Cerebellar cortex (tissue), 1 donor: ENCODE results near the gene IL6R.
A peak's percentile ranks its signal among the peaks of the same experiment; 100 is the strongest.
"Not testable (repeated sequence)": the region's sequence is repeated elsewhere in the genome, so short reads cannot be mapped to it uniquely, and the experiment has no call there.

ENCODE experiments used
- DNase-seq: peaks from one replicate; pipeline ENCODE4 v3.0.0-alpha.2; 2015; ENCODE audit warnings: low spot score

The IL6R gene

GRCh38 chr1:154404984-154405746 lies at the start of gene IL6R:
IL6R (plus strand) TSS chr1:154405343; CDS start chr1:154405630, 287 bp downstream.
- peak; percentile 48 for DNase-seq

GRCh38 chr1:154358519-154358918 lies 46.6 kb upstream of the IL6R start:
- DNase-seq: no peak

- DNase-seq: no peak
These were observed 44.9 kb upstream of the IL6R start for GRCh38 chr1:154360288-154360687.

GRCh38 chr1:154360881-154361280 lies 44.3 kb upstream of the IL6R start:
- not testable (repeated sequence) for DNase-seq

DNA sequence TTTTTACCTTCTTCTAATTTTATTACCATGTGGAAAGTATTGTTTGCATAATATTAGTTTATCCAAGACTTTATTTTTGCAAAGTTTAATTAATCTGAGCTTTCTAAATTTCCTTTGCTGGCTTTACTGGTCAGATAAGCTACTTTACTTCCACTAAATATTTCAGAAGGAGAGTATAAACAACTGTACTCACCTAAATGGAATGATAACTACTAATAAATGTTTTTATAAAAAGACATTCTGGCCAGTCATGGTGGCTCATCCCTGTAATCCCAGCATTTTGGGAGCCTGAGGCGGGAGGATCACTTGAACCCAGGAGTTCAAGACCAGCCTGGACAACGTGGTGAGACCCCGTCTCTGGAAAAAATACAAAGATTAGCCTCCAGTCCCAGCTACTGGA lies 43.8 kb upstream of the IL6R start:
- no peak for DNase-seq

DNA sequence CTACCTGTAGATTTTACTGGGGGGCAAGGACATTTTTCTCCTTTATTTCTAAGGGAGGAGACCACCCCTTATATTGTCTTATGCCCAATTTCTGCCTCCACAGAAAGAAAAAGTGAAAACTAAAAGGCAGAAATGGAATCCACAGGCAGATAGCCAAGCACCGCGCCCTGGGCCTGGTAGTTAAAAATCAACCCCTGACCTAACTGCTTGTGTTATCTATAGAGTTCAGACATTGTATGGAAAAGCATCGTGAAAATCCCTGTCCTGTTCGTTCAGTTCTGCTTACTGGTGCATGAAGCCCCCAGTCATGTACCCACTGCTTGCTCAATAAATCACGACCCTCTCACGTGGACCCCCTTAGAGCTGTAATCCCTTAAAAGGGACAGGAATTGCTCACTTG lies 33.7 kb upstream of the IL6R start:
- no peak for DNase-seq

GRCh38 chr1:154373777-154374357 lies 31.3 kb upstream of the IL6R start:
- DNase-seq: not testable (repeated sequence)

- DNase-seq: no peak
These were observed 25.8 kb upstream of the IL6R start for GRCh38 chr1:154379301-154379700.

GRCh38 chr1:154384650-154385489 lies 20.3 kb upstream of the IL6R start:
- no peak for DNase-seq

DNA sequence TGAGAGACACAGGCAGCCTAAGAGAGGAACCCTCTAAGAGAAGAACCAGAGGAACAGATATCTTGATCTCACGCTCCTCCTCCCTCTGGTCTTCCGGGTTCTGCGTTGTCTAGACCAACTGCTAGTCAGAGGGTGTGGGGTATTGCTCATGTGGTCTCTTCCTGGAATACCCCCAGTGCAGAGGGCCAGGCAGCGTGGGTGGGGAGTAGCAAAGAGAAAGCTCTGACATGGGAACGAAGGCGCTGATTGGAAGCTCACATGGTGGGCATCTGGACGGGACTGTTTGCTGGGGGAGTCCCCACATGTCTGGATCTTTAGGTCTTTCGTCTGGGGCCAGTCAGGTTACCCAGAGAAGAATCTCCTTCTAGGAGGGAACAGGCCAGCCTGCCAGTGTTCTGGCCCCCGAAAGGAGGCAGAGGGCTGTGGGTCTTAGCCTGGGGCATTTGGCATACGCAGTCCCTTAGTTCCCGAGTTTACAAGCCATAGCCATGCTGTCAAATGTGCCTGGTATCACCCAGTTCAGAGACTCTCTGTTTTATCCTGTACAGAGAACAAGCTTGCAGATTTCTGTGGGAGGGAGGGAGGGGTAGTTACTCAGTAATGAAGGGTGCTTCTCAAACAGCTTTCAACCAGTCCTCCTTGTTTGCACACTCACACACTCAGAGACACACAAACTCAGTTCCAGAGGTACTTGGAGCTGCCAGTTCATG lies 18.3 kb upstream of the IL6R start:
- DNase-seq: no peak

DNA sequence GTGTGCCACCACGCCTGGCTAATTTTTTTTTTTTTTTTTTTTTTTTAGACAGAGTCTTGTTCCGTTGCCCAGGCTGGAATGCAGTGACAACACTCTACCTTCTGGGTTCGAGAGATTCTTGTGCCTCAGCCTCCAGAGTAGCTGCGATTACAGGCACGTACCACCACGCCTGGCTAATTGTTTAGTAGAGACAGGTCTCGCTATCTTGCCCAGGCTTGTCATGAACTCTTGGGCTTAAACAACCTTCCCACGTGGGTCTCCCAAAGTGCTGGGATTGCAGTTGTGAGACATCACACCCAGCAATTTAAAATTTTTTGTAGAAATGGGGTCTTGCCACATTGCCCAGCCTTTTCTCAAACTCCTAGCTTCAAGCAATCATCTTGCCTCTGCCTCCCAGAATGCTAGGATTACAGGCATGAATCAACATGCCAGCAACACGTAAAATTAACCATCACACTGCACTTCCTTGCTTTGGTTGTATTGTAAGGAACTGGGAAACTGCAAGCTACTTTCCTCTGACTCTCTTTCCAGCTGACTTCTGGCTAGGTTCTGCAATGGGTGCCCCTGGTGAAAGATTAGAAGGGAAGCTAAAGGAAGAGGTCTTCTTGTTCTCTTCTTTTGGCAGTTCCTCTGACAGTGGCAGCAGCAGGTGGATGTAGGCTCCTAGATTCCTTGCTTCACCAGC lies 13.9 kb upstream of the IL6R start:
- no peak for DNase-seq

- DNase-seq: no peak
These were observed 7.0 kb upstream of the IL6R start for GRCh38 chr1:154398141-154398540.

- DNase-seq: no peak
These were observed 6.5 kb upstream of the IL6R start for GRCh38 chr1:154398678-154399077.

DNA sequence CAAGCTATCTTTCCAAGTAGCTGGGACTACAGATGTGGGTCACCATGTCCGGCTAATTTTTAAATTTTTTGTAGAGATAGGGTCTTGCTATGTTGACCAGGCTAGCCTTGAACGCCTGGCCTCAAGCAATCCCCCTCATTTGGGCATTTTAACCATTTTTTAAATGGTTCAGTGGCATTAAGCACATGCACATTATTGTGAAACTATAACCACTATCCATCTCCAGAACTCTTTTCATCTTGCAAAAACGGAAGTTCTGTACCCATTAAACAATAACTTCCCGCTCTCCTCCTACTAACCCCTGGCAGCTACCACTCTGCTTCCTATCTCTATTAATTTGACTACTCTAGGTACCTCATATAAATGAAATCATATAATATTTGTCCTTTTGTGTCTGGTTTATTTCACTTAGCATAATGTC lies 4.8 kb upstream of the IL6R start:
- no peak for DNase-seq

DNA sequence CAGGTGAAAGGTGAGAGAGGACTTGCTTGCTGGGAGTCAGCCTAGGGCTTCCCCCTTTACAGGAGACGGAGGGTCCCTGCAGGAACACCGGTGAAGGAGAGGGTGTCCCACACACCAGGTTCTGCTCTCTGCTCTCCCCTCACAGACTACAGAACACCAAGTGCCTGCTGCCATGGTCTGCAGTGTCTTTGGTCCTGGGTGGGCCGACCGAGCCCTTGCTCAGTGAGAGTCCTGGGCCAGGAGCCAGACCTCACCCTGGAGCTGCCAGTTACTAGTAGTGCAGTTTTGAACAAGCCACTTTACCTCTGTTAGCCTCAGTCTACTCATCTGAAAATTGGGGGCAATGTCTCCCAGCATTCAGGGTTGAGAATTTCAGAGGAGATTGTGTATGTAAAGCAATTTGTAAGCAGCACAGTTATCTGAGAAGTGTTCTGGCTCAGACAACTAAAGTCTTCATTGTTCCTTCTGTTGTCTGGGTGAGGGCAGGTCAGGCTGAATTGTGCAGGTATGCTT lies 2.7 kb upstream of the IL6R start:
- DNase-seq: no peak

DNA sequence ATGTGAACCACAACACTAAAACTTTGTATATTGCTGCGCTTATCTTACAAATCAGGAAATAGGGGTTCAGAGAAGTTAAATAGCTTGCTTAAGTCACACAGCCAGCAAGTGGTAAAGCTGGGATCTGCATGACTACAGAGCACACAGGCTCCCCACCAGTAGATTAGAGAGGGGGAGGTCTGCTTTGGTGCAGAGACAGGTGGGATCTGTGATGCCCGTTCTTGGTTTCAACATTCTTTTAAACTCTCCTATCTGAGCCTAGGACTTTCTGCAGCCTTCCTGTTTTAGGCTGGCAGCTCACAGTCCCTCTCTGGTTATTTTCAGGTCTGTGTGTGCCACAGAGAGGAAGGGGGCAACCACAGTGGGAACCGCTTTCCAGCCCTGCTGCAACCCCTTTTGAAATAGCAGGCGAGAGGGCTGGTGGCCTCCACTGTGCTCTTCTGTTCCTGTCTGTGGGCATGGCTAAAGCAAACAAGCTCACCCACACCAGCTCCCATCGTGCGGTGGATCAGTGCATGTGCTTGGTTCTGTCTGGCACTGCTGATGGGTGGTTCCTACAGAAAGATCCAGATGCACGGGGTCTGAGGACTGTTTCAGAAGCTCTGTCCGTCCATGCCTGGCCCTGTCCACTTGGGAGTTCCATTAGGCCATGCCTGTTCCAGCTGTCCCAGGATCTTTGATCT lies 1.7 kb upstream of the IL6R start:
- no peak for DNase-seq

- DNase-seq: no peak
These were observed 1.2 kb upstream of the IL6R start for GRCh38 chr1:154403983-154404382.

GRCh38 chr1:154404511-154404931 lies 622 bp upstream of the IL6R start:
- DNase-seq: no peak

DNA sequence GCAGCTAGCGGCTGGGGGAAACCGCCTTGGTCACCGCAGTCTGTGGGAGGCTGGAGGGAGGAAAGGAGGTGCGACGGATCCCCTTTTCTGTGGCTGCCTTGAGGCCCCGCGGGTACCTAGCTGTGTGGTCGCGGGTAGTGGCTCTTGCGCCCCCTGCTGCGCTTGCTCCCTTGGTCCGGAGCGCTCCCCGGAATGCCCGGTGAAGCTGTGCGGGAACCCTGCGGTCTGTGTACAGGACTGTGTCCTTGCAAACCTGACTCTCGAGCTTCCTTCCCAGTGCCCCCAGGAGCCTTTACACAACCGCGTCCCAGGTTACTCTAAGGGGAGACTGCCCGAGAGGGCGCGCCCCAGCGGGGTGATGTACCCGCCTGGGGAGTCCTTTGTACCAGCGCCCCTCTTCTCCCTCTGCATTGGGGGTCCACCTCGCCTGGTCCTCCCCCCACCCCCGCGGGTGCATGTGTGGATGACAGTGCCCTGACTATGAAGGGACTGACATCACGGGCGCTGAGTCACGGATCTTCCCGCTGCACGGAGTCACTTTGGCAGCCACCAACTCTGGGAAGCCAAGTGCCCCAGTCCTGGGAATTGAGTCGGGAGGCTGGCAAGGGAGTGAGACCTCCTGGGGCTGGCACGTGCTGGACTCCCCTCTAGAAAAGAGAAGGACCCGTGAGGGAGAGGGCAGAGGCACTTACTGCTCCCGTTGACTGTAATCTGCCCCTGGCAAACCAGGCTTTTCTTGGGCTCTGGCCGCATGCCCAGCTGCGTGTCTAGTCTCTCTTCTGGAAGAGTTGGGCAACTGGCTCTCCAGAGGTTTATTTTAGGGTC lies 816 bp downstream of the IL6R start:
- no peak for DNase-seq

DNA sequence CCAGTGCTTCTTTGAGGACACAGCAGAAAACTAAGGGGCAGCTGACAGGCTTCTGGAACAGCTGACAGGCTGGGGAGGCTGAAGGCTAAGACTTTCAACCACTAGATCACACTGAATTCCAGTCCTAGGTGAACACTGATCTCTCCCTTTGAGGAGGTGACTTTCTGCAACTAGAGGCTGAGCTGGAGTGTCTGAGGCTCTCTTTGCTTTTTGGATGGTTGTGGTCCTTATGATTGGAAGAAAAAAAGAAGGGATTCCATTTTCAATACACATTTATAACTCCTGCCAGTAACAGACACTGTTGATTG lies 1.4 kb downstream of the IL6R start:
- no peak for DNase-seq
